Measurements from ENCODE around the gene RAPGEF1. TPM values are rescaled to one million over a fixed set of nuclear protein-coding genes. Genes with fewer than 3 reads are reported as not detected.

The RAPGEF1 gene
- total RNA-seq, 4 donors from 2014 or later, result 37.5 to 89.0 (median 62.8) TPM

DNA sequence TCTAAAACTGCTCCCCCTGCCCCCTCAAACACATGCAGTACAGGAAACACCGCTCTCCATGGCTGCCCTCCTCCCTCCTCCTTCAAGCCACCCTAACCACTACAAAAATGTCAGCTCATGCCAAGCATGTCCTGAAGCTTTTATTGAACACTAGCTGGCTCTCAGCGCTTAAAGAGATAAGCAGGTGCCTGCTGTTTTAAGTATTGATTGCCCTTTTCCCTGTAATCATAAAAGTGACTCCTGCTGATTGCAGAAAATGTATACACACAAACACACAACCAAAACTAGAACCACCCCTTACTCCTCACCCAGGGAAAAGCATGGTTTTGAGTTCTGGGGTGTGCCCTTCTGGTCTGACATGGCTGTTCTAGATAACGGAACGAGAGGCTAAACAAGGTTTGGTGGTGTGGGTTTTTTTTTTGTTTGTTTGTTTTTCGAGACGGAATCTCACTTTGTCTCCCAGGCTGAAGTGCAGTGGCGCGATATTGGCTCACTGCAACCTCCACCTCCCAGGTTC, 205.1 kb downstream of the RAPGEF1 start:
- TF ChIP-seq, protein P1, sequence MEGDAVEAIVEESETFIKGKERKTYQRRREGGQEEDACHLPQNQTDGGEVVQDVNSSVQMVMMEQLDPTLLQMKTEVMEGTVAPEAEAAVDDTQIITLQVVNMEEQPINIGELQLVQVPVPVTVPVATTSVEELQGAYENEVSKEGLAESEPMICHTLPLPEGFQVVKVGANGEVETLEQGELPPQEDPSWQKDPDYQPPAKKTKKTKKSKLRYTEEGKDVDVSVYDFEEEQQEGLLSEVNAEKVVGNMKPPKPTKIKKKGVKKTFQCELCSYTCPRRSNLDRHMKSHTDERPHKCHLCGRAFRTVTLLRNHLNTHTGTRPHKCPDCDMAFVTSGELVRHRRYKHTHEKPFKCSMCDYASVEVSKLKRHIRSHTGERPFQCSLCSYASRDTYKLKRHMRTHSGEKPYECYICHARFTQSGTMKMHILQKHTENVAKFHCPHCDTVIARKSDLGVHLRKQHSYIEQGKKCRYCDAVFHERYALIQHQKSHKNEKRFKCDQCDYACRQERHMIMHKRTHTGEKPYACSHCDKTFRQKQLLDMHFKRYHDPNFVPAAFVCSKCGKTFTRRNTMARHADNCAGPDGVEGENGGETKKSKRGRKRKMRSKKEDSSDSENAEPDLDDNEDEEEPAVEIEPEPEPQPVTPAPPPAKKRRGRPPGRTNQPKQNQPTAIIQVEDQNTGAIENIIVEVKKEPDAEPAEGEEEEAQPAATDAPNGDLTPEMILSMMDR (IDR thresholded peaks at IDR 0.05), result no peak
- ATAC-seq (ENCODE audit: low FRiP score) (no peak), DNase-seq (ENCODE audit: low spot score) (no peak)

DNA sequence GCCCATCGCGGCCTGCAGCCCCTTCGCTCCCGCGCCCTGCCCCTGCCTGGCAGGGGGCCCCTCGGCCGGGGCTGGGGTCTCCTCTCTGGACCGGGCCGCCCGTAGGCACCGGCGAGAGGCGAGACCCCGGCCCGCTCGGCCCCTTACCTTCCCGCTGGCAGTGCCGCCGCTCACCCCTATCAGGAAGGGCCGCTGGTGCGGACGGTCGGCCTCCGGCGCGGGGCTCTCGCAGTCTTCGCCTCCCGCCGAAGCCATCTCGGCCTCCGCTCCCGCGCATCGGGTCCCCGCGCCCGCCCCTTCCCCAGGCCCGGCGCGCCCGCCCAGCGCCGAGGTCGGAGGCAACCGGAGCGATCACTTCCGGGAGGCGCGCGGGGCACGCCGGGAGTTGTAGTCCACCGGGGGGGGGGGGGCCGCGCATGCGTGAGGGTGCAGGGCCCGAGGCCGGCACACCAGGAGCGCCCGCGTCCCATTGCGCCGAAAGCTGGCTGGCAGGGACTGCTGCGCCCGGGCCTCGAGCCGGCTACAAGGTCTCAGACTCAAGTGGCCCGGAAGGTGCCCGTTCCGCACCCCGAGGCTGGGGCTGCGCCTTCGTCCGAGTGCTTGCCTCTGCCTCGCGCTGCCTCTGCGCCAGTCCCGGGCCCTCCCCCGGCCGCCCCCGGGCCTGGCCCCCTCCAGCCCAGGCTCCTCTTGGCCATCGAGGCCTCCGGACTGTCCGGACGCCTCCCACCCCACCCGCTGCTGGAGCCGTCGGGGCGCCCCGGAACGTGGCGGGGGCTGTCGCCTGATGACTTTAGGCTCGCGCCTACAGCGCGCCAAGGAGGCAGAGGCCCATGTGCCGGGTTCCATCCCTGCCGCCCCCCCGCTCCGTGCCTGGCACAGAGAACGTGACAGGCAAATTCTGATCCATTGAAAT, 208.7 kb downstream of the RAPGEF1 start, which contains the start of gene UCK1:
TSS of gene UCK1 (minus strand) at position 344 of the 913 bp plus-strand sequence. CDS start at position 255, 89 bp downstream.
- TF ChIP-seq, protein P1 (IDR thresholded peaks at IDR 0.05), result no peak
- ATAC-seq (ENCODE audit: low FRiP score), result peak; percentile 91

DNA sequence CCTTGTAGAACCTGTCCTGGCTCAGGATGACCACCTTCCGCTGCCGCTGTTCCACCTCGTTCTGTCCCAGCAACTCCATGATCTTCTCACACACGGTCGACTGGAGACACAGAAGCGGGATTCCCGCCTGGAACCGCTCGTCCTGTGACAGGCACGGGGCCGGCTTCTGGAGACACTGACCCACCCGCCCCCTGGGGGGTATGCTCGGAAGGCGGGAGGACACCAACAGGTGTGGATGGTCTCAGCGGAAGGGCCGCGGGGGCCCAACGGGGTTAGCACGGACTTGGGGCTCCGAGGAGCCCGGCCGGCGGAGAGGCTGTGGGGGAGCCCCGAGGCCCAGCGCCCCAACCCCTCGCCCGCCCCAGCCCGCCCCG, 209.3 kb downstream of the RAPGEF1 start:
- TF ChIP-seq, protein P1 (IDR thresholded peaks at IDR 0.05), result no peak
- no peak for DNase-seq (ENCODE audit: low spot score)
- peak; percentile 50 for ATAC-seq (ENCODE audit: low FRiP score)

More for the DNA sequence above, 208.7 kb downstream of the RAPGEF1 start, which contains the start of gene UCK1:
- DNase-seq (ENCODE audit: low spot score), result peak; percentile 34

DNA sequence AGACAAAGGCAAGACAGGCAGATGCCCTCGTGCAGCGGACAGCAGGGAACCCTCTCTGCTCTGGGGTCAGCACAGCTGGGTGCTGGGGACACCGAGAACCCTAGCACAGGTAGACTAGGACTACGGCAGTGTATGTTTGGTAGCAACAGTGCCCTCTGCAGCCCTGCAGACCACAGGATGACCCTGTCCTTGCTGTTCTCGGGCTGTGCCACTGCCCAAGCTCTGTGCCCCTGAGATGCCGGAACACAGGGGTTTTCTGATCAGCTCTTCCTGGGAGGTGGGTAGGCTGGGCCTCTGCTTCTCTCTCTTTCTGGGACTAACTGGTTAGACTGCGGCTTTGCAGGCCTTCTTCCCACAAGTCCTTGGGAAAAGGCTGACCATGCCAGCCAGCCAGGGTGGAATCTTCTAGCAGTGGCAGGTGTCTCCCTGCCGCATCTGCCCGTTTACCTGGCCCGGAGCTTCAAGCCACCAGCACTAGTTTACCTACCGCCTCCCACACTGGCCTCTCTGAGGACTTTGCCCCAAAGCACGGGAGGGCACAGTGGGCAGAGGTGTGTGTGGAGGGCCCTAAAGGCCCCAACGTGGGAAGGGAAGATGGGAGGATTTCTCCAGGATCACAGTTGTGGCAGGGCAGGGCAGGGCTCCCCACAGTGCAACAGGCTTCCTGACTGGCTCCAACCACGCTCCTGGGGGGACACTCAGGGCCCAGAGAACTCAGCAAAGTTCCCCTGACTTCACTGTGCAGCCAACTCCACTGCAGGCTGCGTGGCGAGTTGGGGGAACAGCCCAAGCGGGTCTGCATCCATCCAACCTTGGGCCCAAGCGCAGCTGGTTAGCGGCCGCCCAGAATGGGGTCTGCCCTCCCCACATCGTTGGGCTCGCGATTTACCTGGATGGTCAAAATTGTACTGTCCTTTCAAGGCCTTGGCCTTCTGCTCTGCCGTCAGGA, 210.0 kb downstream of the RAPGEF1 start:
- TF ChIP-seq, protein P1 (IDR thresholded peaks at IDR 0.05), result no peak
- ATAC-seq (ENCODE audit: low FRiP score) (no peak), DNase-seq (ENCODE audit: low spot score) (no peak)

DNA sequence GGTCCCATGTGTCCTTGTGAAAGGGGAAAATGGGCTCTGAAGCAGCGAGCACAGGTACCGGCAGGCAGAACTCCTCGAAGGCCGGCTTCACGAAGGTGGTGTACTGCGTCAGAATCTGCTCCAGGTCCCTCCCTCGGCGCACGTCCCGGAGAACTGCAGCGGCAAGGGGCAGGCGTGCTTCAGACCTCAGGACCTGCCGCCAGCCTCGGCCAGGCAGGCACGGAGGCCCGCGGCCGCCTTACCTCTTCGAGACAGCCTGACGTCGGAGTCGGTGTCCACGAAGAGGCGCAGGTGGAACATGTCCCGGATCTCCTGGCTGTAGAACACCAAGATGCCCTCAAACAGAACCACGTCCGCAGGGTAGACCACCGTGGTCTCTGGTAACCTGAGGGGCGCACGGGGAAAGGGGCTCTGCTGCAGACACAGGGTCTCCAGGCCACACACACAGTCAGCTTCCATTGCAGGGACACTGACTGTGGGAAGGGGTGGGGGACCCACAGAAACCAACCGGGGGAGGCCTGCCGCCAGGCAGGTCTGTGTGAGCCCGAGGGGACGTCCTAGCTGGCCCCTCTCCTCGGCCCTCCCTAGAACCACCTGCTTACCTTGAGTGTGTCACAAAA, 210.9 kb downstream of the RAPGEF1 start:
- ATAC-seq (ENCODE audit: low FRiP score), result no peak

DNA sequence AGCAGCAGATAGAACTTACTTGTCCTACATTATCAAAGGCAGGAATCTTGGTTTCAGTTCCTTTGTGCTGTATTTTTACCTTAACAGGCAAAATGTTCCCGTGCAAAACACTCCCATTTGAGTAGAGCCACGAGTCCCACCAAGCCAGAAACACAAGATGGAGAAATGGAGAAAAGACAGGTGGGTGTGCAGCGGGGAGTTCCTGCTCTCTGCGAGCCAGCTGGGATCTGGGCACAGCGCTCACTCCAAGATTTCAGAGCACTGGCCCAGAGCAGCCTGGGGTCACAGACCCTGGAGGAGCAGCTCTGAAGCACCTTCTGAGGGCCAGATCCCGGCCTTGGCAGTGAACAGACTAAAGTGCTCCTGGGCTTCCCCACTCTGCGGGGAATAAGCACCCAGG, 211.7 kb downstream of the RAPGEF1 start:
- DNase-seq (ENCODE audit: low spot score) (no peak), ATAC-seq (ENCODE audit: low FRiP score) (no peak)
- TF ChIP-seq, protein P1 (IDR thresholded peaks at IDR 0.05), result no peak

More for the DNA sequence above, 210.9 kb downstream of the RAPGEF1 start:
- DNase-seq (ENCODE audit: low spot score), result no peak
- TF ChIP-seq, protein P1 (IDR thresholded peaks at IDR 0.05), result no peak
